ENCODE data around the gene PTCD2.

PTCD2 gene

GRCh38 chr5:72415616-72416325, 95.6 kb downstream of the PTCD2 start:
- TF ChIP-seq POLR2A (IDR thresholded peaks at IDR 0.05; ENCODE audit: low read depth, low read length): no peak
- FAIRE-seq: no peak

GRCh38 chr5:72417333-72418062, 97.3 kb downstream of the PTCD2 start:
- TF ChIP-seq POLR2A (IDR thresholded peaks at IDR 0.05; ENCODE audit: low read depth, low read length): no peak
- DNase-seq (ENCODE audit: insufficient read length, low spot score): no peak
- FAIRE-seq: no peak

More at GRCh38 chr5:72415616-72416325, 95.6 kb downstream of the PTCD2 start:
- DNase-seq (ENCODE audit: insufficient read length, low spot score): no peak
